Mesendoderm (in vitro differentiated cells): ENCODE measurements around the gene OSBPL3.

Experiments used
- DNase-seq: peaks from one replicate; pipeline ENCODE4 v3.0.0; 2013
- H2AK5ac ChIP-seq: 2 replicates; pipeline ENCODE4 v1.6.1; 2013; ENCODE audit warnings: low read length, inconsistent platforms
- H2BK120ac ChIP-seq: 2 replicates; pipeline ENCODE4 v1.6.1; 2013; ENCODE audit warnings: low read depth, mild to moderate bottlenecking, low read length, moderate library complexity, mixed read lengths
- H2BK15ac ChIP-seq: replicated peaks from 2 replicates; pipeline ENCODE4 v1.6.1; 2013; ENCODE audit warnings: low read depth, mild to moderate bottlenecking, moderate library complexity
- H2BK5ac ChIP-seq: 2 replicates; pipeline ENCODE4 v1.6.1; 2013; ENCODE audit warnings: low read length, inconsistent platforms
- H3K18ac ChIP-seq: 2 replicates; pipeline ENCODE4 v1.6.1; 2013; ENCODE audit warnings: mild to moderate bottlenecking, low read length, mixed read lengths
- H3K23ac ChIP-seq: one replicate; pipeline ENCODE4 v1.6.1; 2013; ENCODE audit warnings: low read length
- H3K27ac ChIP-seq: 2 replicates; pipeline ENCODE4 v1.5.1; 2013; ENCODE audit warnings: low read depth, mild to moderate bottlenecking, inconsistent platforms, low read length, moderate library complexity
- H3K27me3 ChIP-seq: 2 replicates; pipeline ENCODE4 v1.6.1; 2013; ENCODE audit warnings: low read length, control low read depth, mild to moderate bottlenecking, inconsistent platforms; ENCODE audit not compliant: insufficient read depth, poor library complexity
- H3K36me3 ChIP-seq: 2 replicates; pipeline ENCODE4 v1.6.1; 2013; ENCODE audit warnings: low read length, inconsistent platforms; ENCODE audit not compliant: control insufficient read depth, insufficient read depth
- H3K4ac ChIP-seq: one replicate; pipeline ENCODE4 v1.6.1; 2013; ENCODE audit warnings: low read depth, mild to moderate bottlenecking, low read length, moderate library complexity
- H3K4me1 ChIP-seq: 2 replicates; pipeline ENCODE4 v1.6.1; 2013; ENCODE audit warnings: low read depth, low read length, inconsistent platforms; ENCODE audit not compliant: control insufficient read depth
- H3K4me2 ChIP-seq: 2 replicates; pipeline ENCODE4 v1.6.1; 2013; ENCODE audit warnings: low read length
- H3K4me3 ChIP-seq: 2 replicates; pipeline ENCODE4 v1.5.1; 2013; ENCODE audit warnings: mild to moderate bottlenecking, low read length
- H3K56ac ChIP-seq: one replicate; pipeline ENCODE4 v1.6.1; 2013; ENCODE audit warnings: low read length
- H3K79me1 ChIP-seq: 2 replicates; pipeline ENCODE4 v1.6.1; 2013; ENCODE audit warnings: low read length, inconsistent platforms
- H3K79me2 ChIP-seq: 2 replicates; pipeline ENCODE4 v1.6.1; 2013; ENCODE audit warnings: mild to moderate bottlenecking, low read length; ENCODE audit not compliant: control insufficient read depth, insufficient read depth
- H3K9ac ChIP-seq: 2 replicates; pipeline ENCODE4 v1.6.1; 2013; ENCODE audit warnings: low read length, inconsistent platforms
- H4K5ac ChIP-seq: one replicate; pipeline ENCODE4 v1.6.1; 2013; ENCODE audit warnings: low read length
- H4K8ac ChIP-seq: one replicate; pipeline ENCODE4 v1.6.1; 2013; ENCODE audit warnings: low read depth, mild to moderate bottlenecking, control low read depth, low read length, moderate library complexity
- WGBS: extraction: QIAGEN DNeasy Blood & Tissue Kit; methylation state at CpG from one replicate; pipeline ENCODE4 v1.1.7; 2013; ENCODE audit warnings: low lambda C conversion rate, missing lambda C conversion rate; ENCODE audit not compliant: insufficient coverage; ENCODE audit errors: extremely low coverage; 5-methylcytosine and 5-hydroxymethylcytosine counted together

OSBPL3 gene

GRCh38 chr7:24861336-24861735 lies 118.6 kb downstream of the OSBPL3 start:
- DNase-seq = no peak
- no peak overlapping the region for H4K5ac ChIP-seq
- no peak overlapping the region for H2BK5ac ChIP-seq
- H3K79me1 ChIP-seq = no peaks in the 10 kb centered on the region
- H3K27ac ChIP-seq = no peak overlapping the region
- no peak overlapping the region for H3K4me3 ChIP-seq
- H3K36me3 ChIP-seq = no peaks in the 10 kb centered on the region
- no peak overlapping the region for H3K9ac ChIP-seq
- H3K4me1 ChIP-seq = no peaks in the 10 kb centered on the region
- H3K56ac ChIP-seq = no peak overlapping the region
- no peak overlapping the region for H2BK15ac ChIP-seq
- no peak overlapping the region for H3K18ac ChIP-seq
- no peaks in the 10 kb centered on the region for H3K27me3 ChIP-seq
- H3K23ac ChIP-seq = no peak overlapping the region
- H3K4ac ChIP-seq = no peak overlapping the region
- H2AK5ac ChIP-seq = no peak overlapping the region
- H3K4me2 ChIP-seq = no peak overlapping the region
- no peak overlapping the region for H2BK120ac ChIP-seq
- no peak overlapping the region for H4K8ac ChIP-seq
- no peaks in the 10 kb centered on the region for H3K79me2 ChIP-seq

- Histone ChIP-seq H3K18ac (no peak overlapping the region), H3K23ac (no peak overlapping the region), H3K4ac (no peak overlapping the region), H2BK5ac (no peak overlapping the region), H2AK5ac (no peak overlapping the region), H4K5ac (no peak overlapping the region), H4K8ac (no peak overlapping the region), H2BK15ac (no peak overlapping the region), H3K79me1 (no peaks in the 10 kb centered on the region), H3K27me3 (no peaks in the 10 kb centered on the region), H2BK120ac (no peak overlapping the region), H3K4me2 (no peak overlapping the region), H3K79me2 (no peaks in the 10 kb centered on the region), H3K27ac (no peak overlapping the region), H3K4me3 (no peak overlapping the region), H3K4me1 (no peaks in the 10 kb centered on the region), H3K9ac (no peak overlapping the region), H3K56ac (no peak overlapping the region), H3K36me3 (no peaks in the 10 kb centered on the region)
- no CpG with 5 or more reads among the region's 2 CpGs for WGBS
- DNase-seq = no peak
Observed at GRCh38 chr7:24860611-24861010, 119.4 kb downstream of the OSBPL3 start.

GRCh38 chr7:24858108-24858977 lies 121.6 kb downstream of the OSBPL3 start:
- peak; percentile 16 for DNase-seq
- H3K4ac ChIP-seq = no peak overlapping the region
- no peak overlapping the region for H3K4me3 ChIP-seq
- H3K36me3 ChIP-seq = no peaks in the 10 kb centered on the region
- no peak overlapping the region for H2BK15ac ChIP-seq
- H3K27ac ChIP-seq = no peak overlapping the region
- H3K18ac ChIP-seq = no peak overlapping the region
- no peak overlapping the region for H4K8ac ChIP-seq
- H3K23ac ChIP-seq = no peak overlapping the region
- H3K56ac ChIP-seq = no peak overlapping the region
- H3K79me2 ChIP-seq = no peaks in the 10 kb centered on the region
- H3K79me1 ChIP-seq = no peaks in the 10 kb centered on the region
- no peaks in the 10 kb centered on the region for H3K27me3 ChIP-seq
- no peak overlapping the region for H3K4me2 ChIP-seq
- no CpG with 5 or more reads among the region's 4 CpGs for WGBS
- H3K9ac ChIP-seq = no peak overlapping the region
- H2BK120ac ChIP-seq = no peak overlapping the region
- no peak overlapping the region for H4K5ac ChIP-seq
- no peak overlapping the region for H2AK5ac ChIP-seq
- no peaks in the 10 kb centered on the region for H3K4me1 ChIP-seq
- H2BK5ac ChIP-seq = no peak overlapping the region

- H3K23ac ChIP-seq = no peak overlapping the region
- H3K36me3 ChIP-seq = no peaks in the 10 kb centered on the region
Observed at GRCh38 chr7:24857623-24858022, 122.4 kb downstream of the OSBPL3 start.

GRCh38 chr7:24854866-24855265 lies 125.1 kb downstream of the OSBPL3 start:
- H2BK5ac ChIP-seq = no peak overlapping the region
- no peak overlapping the region for H4K8ac ChIP-seq
- no peak overlapping the region for H3K23ac ChIP-seq
- no peak for DNase-seq
- H3K4ac ChIP-seq = no peak overlapping the region
- H3K27me3 ChIP-seq = no peaks in the 10 kb centered on the region
- no peak overlapping the region for H2AK5ac ChIP-seq
- no peak overlapping the region for H2BK15ac ChIP-seq
- no peaks in the 10 kb centered on the region for H3K79me1 ChIP-seq
- no CpG with 5 or more reads among the region's 3 CpGs for WGBS
- H2BK120ac ChIP-seq = no peak overlapping the region
- no peak overlapping the region for H3K27ac ChIP-seq
- H3K18ac ChIP-seq = no peak overlapping the region
- no peak overlapping the region for H3K4me2 ChIP-seq
- no peak overlapping the region for H3K4me3 ChIP-seq
- H3K36me3 ChIP-seq = no peaks in the 10 kb centered on the region
- H3K56ac ChIP-seq = no peak overlapping the region
- H3K9ac ChIP-seq = no peak overlapping the region
- H4K5ac ChIP-seq = no peak overlapping the region
- H3K79me2 ChIP-seq = no peaks in the 10 kb centered on the region
- H3K4me1 ChIP-seq = no peaks in the 10 kb centered on the region

More at GRCh38 chr7:24857623-24858022, 122.4 kb downstream of the OSBPL3 start:
- Histone ChIP-seq H4K5ac (no peak overlapping the region), H3K79me2 (no peaks in the 10 kb centered on the region), H3K79me1 (no peaks in the 10 kb centered on the region), H2BK15ac (no peak overlapping the region), H3K4me1 (no peaks in the 10 kb centered on the region), H3K18ac (no peak overlapping the region), H2BK120ac (no peak overlapping the region), H4K8ac (no peak overlapping the region), H3K4ac (no peak overlapping the region), H3K27ac (no peak overlapping the region), H3K4me3 (no peak overlapping the region), H2BK5ac (no peak overlapping the region), H2AK5ac (no peak overlapping the region), H3K4me2 (no peak overlapping the region), H3K27me3 (no peaks in the 10 kb centered on the region), H3K9ac (no peak overlapping the region), H3K56ac (no peak overlapping the region)
- no peak for DNase-seq

GRCh38 chr7:24851786-24852185 lies 128.2 kb downstream of the OSBPL3 start:
- no peak overlapping the region for H3K23ac ChIP-seq

More at GRCh38 chr7:24851786-24852185, 128.2 kb downstream of the OSBPL3 start:
- no peak overlapping the region for H3K4me3 ChIP-seq
- H3K27ac ChIP-seq = no peak overlapping the region
- no peak overlapping the region for H3K56ac ChIP-seq
- no peak overlapping the region for H3K4me2 ChIP-seq
- no peak overlapping the region for H2BK120ac ChIP-seq
- no peak overlapping the region for H3K9ac ChIP-seq
- no peaks in the 10 kb centered on the region for H3K36me3 ChIP-seq
- H3K4me1 ChIP-seq = no peaks in the 10 kb centered on the region
- no peak overlapping the region for H2BK5ac ChIP-seq
- H2AK5ac ChIP-seq = no peak overlapping the region
- no peaks in the 10 kb centered on the region for H3K79me2 ChIP-seq
- H3K27me3 ChIP-seq = no peaks in the 10 kb centered on the region
- H3K79me1 ChIP-seq = no peaks in the 10 kb centered on the region
- H4K8ac ChIP-seq = no peak overlapping the region
- no peak overlapping the region for H2BK15ac ChIP-seq
- no peak overlapping the region for H3K4ac ChIP-seq
- H3K18ac ChIP-seq = no peak overlapping the region
- peak; percentile 57 for DNase-seq
- no peak overlapping the region for H4K5ac ChIP-seq
